Large intestine (tissue), 3 donors: ENCODE data around the gene HOMER3. TPM values are rescaled to one million over a fixed set of nuclear protein-coding genes. Genes with fewer than 3 reads are reported as not detected.

Source experiments
- DNase-seq, 2 donors: peaks; one replicate each; pipeline versions ENCODE4 v3.0.0 to v3.0.0-alpha.2; 2013
- H3K27ac ChIP-seq: one replicate; pipeline ENCODE4 v1.5.1; 2013; ENCODE audit warnings: low read length
- H3K27me3 ChIP-seq: 2 replicates; pipeline ENCODE4 v1.6.1; 2013; ENCODE audit warnings: low read length; ENCODE audit not compliant: control insufficient read depth, insufficient read depth
- H3K36me3 ChIP-seq: 2 replicates; pipeline ENCODE4 v1.6.1; 2013; ENCODE audit warnings: low read length; ENCODE audit not compliant: control insufficient read depth, insufficient read depth
- H3K4me1 ChIP-seq: one replicate; pipeline ENCODE4 v1.6.1; 2013; ENCODE audit warnings: low read length; ENCODE audit not compliant: control insufficient read depth, insufficient read depth
- H3K4me3 ChIP-seq: one replicate; pipeline ENCODE4 v1.5.1; 2013; ENCODE audit warnings: low read length
- H3K9me3 ChIP-seq: one replicate; pipeline ENCODE4 v1.6.1; 2013; ENCODE audit warnings: mild to moderate bottlenecking, low read depth, low read length, moderate library complexity; ENCODE audit not compliant: control insufficient read depth
- WGBS: methylation state at CpG from one replicate; pipeline ENCODE4 v1.1.5; 2013; ENCODE audit warnings: low lambda C conversion rate; ENCODE audit not compliant: insufficient coverage; 5-methylcytosine and 5-hydroxymethylcytosine counted together
- polyA plus RNA-seq: library from polyadenylated mRNA; unstranded; fragments of 120-200 nt; gene quantifications from one replicate; pipeline ENCODE4 v1.2.1, GENCODE V29; 2013

HOMER3 gene
- polyA plus RNA-seq, 1 donor, result 13.9 TPM

DNA sequence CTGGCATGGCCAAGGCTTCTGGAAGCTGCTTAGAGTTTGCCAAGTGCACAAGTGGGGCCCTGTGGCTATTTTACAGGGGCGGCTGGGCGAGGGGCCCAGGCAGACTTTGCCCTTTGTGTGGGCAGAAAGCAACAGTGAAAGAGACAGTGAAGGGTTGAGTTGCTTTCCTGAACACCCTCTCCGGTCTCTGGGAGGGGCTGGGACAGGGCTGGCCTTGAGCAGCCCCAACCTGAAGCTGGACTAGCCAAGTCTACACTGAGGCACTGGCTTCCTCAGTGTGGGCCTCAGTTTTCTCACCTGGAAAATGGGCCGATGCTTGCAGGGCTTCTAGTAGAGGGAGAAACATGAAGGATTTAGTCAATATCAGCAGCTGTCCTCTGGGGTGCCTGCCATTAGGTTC is 2.4 kb upstream of the HOMER3 start:
- peaks cover 15% of the 10 kb centered on the region for H3K4me1 ChIP-seq
- DNase-seq, result no peak
- peaks cover 10% of the 10 kb centered on the region for H3K27me3 ChIP-seq
- H3K36me3 ChIP-seq, result no peaks in the 10 kb centered on the region
- H3K27ac ChIP-seq, result no peak overlapping the region
- no peak overlapping the region for H3K4me3 ChIP-seq
- H3K9me3 ChIP-seq, result peaks cover 6% of the 10 kb centered on the region
- no CpG with 5 or more reads among the region's 4 CpGs for WGBS

DNA sequence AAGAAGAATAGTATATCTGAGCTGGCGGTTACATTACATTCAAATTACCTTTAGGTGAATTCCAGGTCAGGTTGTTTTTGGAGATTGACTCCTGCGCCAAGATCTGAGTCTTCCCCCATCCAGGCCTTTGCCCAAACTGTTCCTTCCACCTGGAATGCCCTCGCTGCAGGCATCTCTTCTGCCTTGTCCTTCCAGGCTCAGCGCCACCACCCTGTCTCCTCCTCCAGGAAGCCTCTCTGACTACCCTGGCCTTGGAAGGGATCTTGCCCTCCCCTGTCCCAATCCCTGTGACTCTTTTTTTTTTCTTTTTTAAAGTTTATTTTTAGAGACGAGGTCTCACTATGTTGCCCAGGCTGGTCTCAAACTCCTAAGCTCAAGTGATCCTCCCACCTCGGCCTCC is 1.7 kb upstream of the HOMER3 start:
- H3K9me3 ChIP-seq, result peaks cover 6% of the 10 kb centered on the region
- DNase-seq, result no peak
- H3K36me3 ChIP-seq, result no peaks in the 10 kb centered on the region
- no peak overlapping the region for H3K27ac ChIP-seq
- H3K4me1 ChIP-seq, result peaks cover 15% of the 10 kb centered on the region
- no peak overlapping the region for H3K4me3 ChIP-seq
- peaks cover 10% of the 10 kb centered on the region for H3K27me3 ChIP-seq
- WGBS, result 71% methylated on average over 1 of the region's 6 CpGs

DNA sequence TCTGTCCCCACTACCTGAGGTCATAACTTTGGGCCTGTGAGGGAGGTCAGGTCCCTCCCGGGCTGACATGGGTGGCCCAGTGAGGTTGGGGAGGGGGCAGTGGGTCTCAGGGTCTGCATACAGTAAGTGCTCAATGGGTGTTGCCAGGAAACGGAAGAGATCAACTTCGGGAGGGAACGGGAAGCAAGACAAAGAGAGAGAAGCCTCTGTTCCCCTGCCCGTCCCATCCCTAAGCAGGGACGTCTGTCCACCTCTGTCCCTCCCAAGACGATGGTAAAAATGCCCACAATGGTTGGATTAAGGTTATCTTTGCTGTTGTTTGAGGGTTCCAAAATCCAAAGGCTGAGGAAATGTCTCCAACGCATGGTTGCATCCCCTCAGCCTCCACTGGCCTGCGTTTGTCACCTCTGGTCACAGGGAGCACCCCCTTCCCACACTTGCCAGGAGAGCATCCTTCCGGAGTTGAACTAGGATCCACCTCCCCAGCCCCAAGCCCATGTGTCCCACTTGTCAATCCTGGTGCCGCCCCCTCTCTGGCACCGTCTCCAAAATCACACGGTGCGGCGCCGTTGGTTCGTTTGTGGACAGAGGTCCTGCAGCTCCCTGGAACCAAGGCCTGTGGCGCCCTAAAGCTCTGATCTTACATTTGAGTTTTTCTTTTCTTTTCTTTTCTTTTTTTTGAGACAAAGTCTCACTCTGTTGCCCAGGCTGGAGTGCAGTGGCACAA is 774 bp upstream of the HOMER3 start:
- Histone ChIP-seq H3K36me3 (no peaks in the 10 kb centered on the region), H3K4me3 (no peak overlapping the region), H3K9me3 (peaks cover 6% of the 10 kb centered on the region), H3K27ac (no peak overlapping the region), H3K27me3 (peaks cover 10% of the 10 kb centered on the region), H3K4me1 (peaks cover 15% of the 10 kb centered on the region)
- no peak for DNase-seq
- 100% methylated on average over 1 of the region's 18 CpGs for WGBS

DNA sequence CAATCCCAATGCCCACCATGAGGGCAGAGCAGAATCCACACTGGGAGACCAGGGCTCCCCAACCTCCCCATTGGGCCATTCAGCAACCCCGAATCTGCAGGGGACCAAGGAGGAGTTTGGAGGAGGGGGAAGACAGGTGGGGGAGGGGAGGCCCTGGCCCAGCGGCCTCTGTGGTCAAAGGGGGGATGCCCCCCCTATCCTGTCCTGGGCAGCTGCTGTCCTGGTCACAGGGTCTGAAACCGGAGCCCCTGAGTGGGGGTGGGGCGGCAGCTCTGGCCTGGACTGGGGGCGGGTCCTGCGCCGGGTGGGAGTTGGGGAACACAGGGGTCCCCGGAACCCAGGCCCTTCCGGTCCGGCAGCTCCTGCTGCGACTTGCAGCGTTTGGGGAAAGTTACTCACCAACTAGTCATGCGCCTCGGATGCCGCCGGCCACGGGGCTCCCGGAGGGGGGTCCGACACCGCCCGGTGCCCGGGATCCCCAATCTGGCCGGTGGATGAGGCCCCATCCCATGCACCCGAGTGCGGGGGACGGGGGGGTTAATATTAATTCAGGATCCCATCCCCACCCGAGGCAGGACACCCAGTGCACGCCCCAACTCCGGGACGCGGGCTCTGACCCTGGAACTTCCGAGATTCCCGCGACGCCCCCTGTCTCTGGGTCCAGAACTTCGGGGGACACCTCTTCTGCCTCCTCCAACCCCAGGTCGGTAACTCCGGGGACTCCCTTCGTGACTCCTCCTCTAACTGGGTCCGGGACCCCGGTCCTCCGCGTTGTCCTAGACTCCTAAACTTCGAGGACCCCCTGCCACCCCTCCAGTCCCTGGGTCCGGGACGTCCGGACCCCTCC is 872 bp downstream of the HOMER3 start:
- peak overlapping the region; percentile 66 for H3K4me3 ChIP-seq
- H3K9me3 ChIP-seq, result peaks cover 6% of the 10 kb centered on the region
- H3K36me3 ChIP-seq, result no peaks in the 10 kb centered on the region
- peaks cover 10% of the 10 kb centered on the region for H3K27me3 ChIP-seq
- no peak overlapping the region for H3K27ac ChIP-seq
- WGBS, result no CpG with 5 or more reads among the region's 47 CpGs
- H3K4me1 ChIP-seq, result peaks cover 15% of the 10 kb centered on the region
- peak; percentile 30 to 49 for DNase-seq

DNA sequence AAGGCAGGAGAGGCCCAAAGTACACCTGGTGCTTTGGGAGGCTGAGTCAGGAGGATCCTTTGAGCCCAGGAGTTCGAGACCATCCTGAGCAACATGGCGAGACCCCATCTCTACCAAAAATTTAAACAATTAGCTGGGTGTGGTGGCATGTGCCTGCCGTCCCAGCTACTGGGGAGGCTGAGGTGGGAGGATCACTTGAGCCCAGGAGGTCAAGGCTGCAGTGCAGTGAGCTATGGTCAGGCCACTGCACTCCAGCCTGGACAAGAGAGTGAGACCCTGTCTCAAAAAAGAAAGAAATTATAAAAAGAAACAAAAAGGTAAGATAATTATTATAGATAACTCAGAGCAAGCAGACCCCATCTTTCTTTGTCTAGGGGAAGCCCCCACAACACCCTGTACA is 1.9 kb downstream of the HOMER3 start:
- H3K4me3 ChIP-seq, result no peak overlapping the region
- peaks cover 15% of the 10 kb centered on the region for H3K4me1 ChIP-seq
- H3K9me3 ChIP-seq, result peaks cover 6% of the 10 kb centered on the region
- H3K36me3 ChIP-seq, result peaks cover 3% of the 10 kb centered on the region
- H3K27ac ChIP-seq, result no peak overlapping the region
- H3K27me3 ChIP-seq, result peaks cover 10% of the 10 kb centered on the region
- no peak for DNase-seq
- no CpG with 5 or more reads among the region's 3 CpGs for WGBS

DNA sequence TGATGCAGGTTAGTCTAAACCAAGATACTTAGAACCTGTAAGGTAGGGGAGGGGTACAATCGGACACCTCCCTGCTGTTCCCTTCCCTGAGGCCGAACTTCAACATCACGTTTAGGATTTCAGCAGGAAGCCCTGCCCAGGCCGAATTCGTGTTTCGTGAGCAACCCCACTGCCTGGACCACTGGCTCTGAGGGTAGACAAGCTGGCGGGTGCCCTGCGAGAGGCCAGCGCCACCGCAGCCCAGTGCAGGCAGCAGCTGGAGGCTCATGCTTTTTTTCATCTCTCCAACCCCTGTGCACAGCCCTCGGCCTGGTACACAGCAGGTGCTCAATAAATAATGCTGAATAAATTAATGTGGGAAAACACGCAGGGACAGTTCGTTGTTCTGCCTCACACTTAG is 7.7 kb downstream of the HOMER3 start:
- Histone ChIP-seq H3K27me3 (no peaks in the 10 kb centered on the region), H3K4me3 (no peak overlapping the region), H3K36me3 (peaks cover 20% of the 10 kb centered on the region), H3K27ac (no peak overlapping the region), H3K4me1 (peaks cover 3% of the 10 kb centered on the region), H3K9me3 (peaks cover 3% of the 10 kb centered on the region)
- DNase-seq, result no peak
- WGBS, result no CpG with 5 or more reads among the region's 13 CpGs

DNA sequence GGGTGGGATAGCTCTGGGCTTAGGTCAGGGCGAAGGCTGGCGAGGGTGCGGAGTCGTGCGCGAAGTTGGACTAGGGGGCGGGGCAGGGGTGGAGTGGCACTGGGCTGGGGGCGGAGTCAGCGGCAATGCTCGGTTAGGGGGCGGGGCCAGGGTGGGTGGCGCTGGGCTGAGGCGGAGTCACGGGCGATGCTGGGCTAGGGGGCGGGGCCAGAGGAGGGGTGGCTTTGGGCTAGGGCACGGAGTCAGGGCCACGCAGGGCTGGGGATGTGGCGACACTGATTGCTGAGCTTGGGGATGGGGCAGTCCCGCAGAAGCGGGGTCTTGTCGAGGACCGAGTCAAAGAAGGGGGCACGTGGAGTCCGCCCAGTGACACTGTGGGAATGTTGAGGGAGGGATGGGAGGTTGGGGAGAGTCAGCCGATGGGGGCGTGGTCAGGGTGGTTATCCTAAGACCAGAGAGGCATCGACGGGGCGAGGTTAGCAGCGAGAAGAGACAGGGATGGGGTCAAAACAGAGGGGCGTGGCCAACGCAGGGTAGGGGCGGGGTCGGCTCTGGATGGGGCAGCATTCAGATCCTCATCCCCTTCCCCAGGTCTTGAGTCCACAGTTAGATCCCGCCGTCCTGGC is 8.7 kb downstream of the HOMER3 start:
- no peak overlapping the region for H3K4me3 ChIP-seq
- H3K4me1 ChIP-seq, result peaks cover 3% of the 10 kb centered on the region
- peaks cover 3% of the 10 kb centered on the region for H3K9me3 ChIP-seq
- H3K27ac ChIP-seq, result no peak overlapping the region
- H3K27me3 ChIP-seq, result no peaks in the 10 kb centered on the region
- H3K36me3 ChIP-seq, result peaks cover 30% of the 10 kb centered on the region
- no CpG with 5 or more reads among the region's 37 CpGs for WGBS
- DNase-seq, result peak; percentile 47 to 56

DNA sequence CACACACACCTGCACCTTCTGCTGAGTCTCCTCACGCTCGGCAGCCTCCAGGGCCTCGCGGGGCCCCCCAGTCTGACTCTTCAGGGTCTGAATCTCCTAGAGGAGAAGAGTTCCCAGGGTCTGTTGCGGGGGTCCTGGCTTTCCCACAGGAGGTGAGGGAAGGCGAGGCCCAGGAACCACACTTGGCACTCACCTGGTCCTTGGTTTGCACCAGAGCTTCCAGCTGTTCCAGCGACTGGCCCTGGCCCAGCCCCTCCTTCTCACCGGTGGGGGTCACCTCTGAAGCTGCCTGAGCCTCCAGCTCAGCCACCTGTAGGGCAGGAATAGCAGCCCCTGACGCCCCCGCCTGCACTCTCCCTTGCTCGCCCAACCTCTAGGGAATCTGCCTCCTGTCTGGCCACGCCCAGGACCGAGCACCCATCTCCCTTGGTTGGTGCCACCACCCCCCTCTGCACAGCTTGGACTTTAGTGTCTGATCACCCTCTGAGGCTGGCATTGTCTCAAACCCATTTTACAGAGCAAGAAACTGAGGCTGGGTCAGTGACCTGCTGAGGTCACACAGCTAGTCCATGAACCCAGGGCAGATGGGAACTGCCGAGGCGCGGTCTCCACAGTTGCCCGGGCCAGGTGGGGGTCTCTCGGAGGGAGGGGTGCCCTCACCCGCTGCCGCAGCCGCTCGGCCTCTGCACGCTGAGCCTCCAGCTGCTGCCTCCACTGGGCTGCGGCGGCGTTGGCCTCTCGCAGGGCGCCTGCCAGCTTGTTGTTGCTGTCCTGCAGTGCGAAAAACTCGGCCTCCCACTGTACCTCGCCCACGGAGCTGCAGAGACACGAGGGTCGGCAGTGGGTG is 9.5 kb downstream of the HOMER3 start:
- no peak overlapping the region for H3K4me3 ChIP-seq
- H3K27me3 ChIP-seq, result no peaks in the 10 kb centered on the region
- H3K4me1 ChIP-seq, result peaks cover 3% of the 10 kb centered on the region
- WGBS, result no CpG with 5 or more reads among the region's 34 CpGs
- no peak overlapping the region for H3K27ac ChIP-seq
- H3K36me3 ChIP-seq, result peaks cover 34% of the 10 kb centered on the region
- DNase-seq, result no peak
- peaks cover 3% of the 10 kb centered on the region for H3K9me3 ChIP-seq

DNA sequence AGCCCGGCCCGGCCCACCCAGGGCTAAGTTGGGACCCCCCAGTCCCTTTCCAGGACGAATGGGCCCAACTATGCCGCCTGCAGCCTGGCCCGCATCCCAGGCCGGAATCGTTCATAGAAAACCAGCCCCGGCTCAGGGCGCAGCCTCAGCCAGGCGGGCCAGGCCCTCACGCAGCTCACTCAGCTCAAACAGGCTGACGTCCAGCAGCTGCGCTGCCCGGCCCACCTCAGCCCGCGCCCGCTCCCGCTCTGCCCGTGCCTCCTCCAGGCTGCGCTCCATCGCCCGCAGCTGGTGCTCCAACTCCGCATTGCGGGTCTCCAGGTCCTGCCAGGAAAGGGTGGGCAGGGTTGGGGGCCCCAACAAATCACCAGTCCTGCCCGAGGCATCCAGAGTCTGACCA is 11.7 kb downstream of the HOMER3 start:
- Histone ChIP-seq H3K27me3 (no peaks in the 10 kb centered on the region), H3K4me3 (no peak overlapping the region), H3K9me3 (peaks cover 3% of the 10 kb centered on the region), H3K27ac (no peak overlapping the region), H3K36me3 (peaks cover 52% of the 10 kb centered on the region), H3K4me1 (peaks cover 3% of the 10 kb centered on the region)
- no peak for DNase-seq
- no CpG with 5 or more reads among the region's 25 CpGs for WGBS
